Measurements from ENCODE around the gene LAMTOR4. TPM values are rescaled to one million over a fixed set of nuclear protein-coding genes. Genes with fewer than 3 reads are reported as not detected.

The LAMTOR4 gene
- total and polyA plus RNA-seq, 2 of the 13 experiments (the other 11 are each of a cell fraction or from before 2014, with no cell fraction given), result 115 to 118 TPM

- ChIA-PET POLR2A (interaction anchor here (1.0 to 1.7 kb wide), 3 partner anchors 16 to 84 kb away, joined by 3 to 6 read pairs (median 4); partner anchors contain the start of genes AP4M1 and LAMTOR4), CTCF (ENCODE audit: low intra/inter-chr PET ratio, low total read pairs) (interaction anchor here (0.9 to 1.9 kb wide), 4 partner anchors 10 to 213 kb away, joined by 3 to 17 read pairs (median 4); no protein-coding TSS in a partner anchor)
- Histone ChIP-seq H3K27me3 (ENCODE audit: control insufficient read depth in 1 of 2, insufficient read depth in 2 of 2, low read length in 2 of 2) (no peaks in the 10 kb centered on the region), H3K27ac (ENCODE audit: extremely low read length, insufficient read depth, low read length) (no peak overlapping the region), H3K36me3 (replicated peaks in 1 of 2; ENCODE audit: control insufficient read depth in 1 of 2, insufficient read depth in 2 of 2, low read length in 2 of 2) (no peaks in the 10 kb centered on the region), H3K9ac (ENCODE audit: insufficient read depth, low read depth, low read length) (peak overlapping the region; percentile 27; the same call in 1 of the 2 replicates), H2AFZ (ENCODE audit: low read length) (peak overlapping the region; percentile 56), H3K9me3 (ENCODE audit: low read length) (no peaks in the 10 kb centered on the region), H3K4me1 (ENCODE audit: insufficient read depth, low read length) (peaks cover 31% of the 10 kb centered on the region), H3K4me3 (replicated peaks in 1 of 3; ENCODE audit: insufficient read depth in 1 of 3, low read depth in 2 of 3, low read length in 3 of 3) (no peak overlapping the region), H3K79me2 (ENCODE audit: insufficient read depth, low read length) (no peaks in the 10 kb centered on the region), H3K4me2 (ENCODE audit: low read depth, low read length) (peak overlapping the region; percentile 57), H4K20me1 (ENCODE audit: insufficient read depth, low read length) (no peaks in the 10 kb centered on the region)
- intact Hi-C loops (cut with micrococcal nuclease; ENCODE audit: unreplicated experiment), result loop anchor here (2.0 kb wide), 1 partner anchor 84 kb away; no protein-coding TSS in a partner anchor
- ATAC-seq, result peak; percentile 83
- in situ Hi-C loops (cut with HindIII; ENCODE audit: extremely low pct_ligation_motif_present, low pct_unique_long_range_greater_than_20kb), result loop anchor here (5.0 kb wide), 1 partner anchor 80 kb away; no protein-coding TSS in a partner anchor
- BruUV-seq (replicated peaks), result no TSS peak
- peak; percentile 57 for DNase-seq (ENCODE audit: low spot score)
- WGBS (ENCODE audit: low lambda C conversion rate), result 6% methylated on average over 3 of the region's 3 CpGs
- FAIRE-seq, result peak; percentile 95
- TF ChIP-seq ERF (CRISPR knock-in tag; IDR thresholded peaks at IDR 0.05), result peak; percentile 77; the same call in 1 of the 2 replicates
- 0 out of 2 replicates have a peak, but pooled peaks have one; percentile 29 for TF ChIP-seq ZBTB25 (CRISPR knock-in tag; IDR thresholded peaks at IDR 0.05)
- peak; percentile 94 for TF ChIP-seq CTCF (CRISPR knock-in tag; IDR thresholded peaks at IDR 0.05)
- TF ChIP-seq THAP11 (CRISPR knock-in tag; IDR thresholded peaks at IDR 0.05), result peak; percentile 23; the same call in 1 of the 2 replicates
- TF ChIP-seq THAP8 (CRISPR knock-in tag; IDR thresholded peaks at IDR 0.05; ENCODE audit: borderline replicate concordance), result no peak
- no peak for TF ChIP-seq ZNF597 (CRISPR knock-in tag; IDR thresholded peaks at IDR 0.05)
- TF ChIP-seq ZNF331 (CRISPR knock-in tag; IDR thresholded peaks at IDR 0.05), result peak; percentile 48; the same call in 1 of the 2 replicates
- TF ChIP-seq ZFP36L2 (CRISPR knock-in tag; IDR thresholded peaks at IDR 0.05), result no peak
- TF ChIP-seq ZNF44 (CRISPR knock-in tag; IDR thresholded peaks at IDR 0.05), result 0 out of 2 replicates have a peak, but pooled peaks have one; percentile 50
- TF ChIP-seq TBX3 (IDR thresholded peaks at IDR 0.05; ENCODE audit: borderline replicate concordance), result no peak
- peak; percentile 81; the same call in 1 of the 2 replicates for TF ChIP-seq ZNF512 (CRISPR knock-in tag; IDR thresholded peaks at IDR 0.05)
- TF ChIP-seq HMGXB4 (CRISPR knock-in tag; IDR thresholded peaks at IDR 0.05; ENCODE audit: borderline replicate concordance in 1 of 2, low read depth in 1 of 2), result 0 out of 4 replicates have a peak, but pooled peaks of 1 of the 2 experiments have one; percentile 67
- no peak for TF ChIP-seq DBP (CRISPR knock-in tag; IDR thresholded peaks at IDR 0.05; ENCODE audit: not compliant biosample characterization)
These were observed 16.0 kb upstream of the LAMTOR4 start for GRCh38 chr7:100132697-100133151.
